ENCODE measurements around the gene MACROH2A1.

- no peak for TF ChIP-seq CTCF (IDR thresholded peaks at IDR 0.05)
- no peak for TF ChIP-seq SMAD3 (CRISPR knock-in tag; IDR thresholded peaks at IDR 0.05; ENCODE audit: borderline replicate concordance)
- no peak for TF ChIP-seq MYBL2 (CRISPR knock-in tag; IDR thresholded peaks at IDR 0.05)
- TF ChIP-seq, protein P1, sequence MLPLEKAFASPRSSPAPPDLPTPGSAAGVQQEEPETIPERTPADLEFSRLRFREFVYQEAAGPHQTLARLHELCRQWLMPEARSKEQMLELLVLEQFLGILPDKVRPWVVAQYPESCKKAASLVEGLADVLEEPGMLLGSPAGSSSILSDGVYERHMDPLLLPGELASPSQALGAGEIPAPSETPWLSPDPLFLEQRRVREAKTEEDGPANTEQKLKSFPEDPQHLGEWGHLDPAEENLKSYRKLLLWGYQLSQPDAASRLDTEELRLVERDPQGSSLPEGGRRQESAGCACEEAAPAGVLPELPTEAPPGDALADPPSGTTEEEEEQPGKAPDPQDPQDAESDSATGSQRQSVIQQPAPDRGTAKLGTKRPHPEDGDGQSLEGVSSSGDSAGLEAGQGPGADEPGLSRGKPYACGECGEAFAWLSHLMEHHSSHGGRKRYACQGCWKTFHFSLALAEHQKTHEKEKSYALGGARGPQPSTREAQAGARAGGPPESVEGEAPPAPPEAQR (CRISPR knock-in tag; IDR thresholded peaks at IDR 0.05), result no peak
- TF ChIP-seq MAX (CRISPR knock-in tag; IDR thresholded peaks at IDR 0.05), result no peak
These were observed 23.4 kb upstream of the MACROH2A1 start for GRCh38 chr5:135422419-135422818.
